H1 (cell line): ENCODE measurements around the gene MBP. TPM values are rescaled to one million over a fixed set of nuclear protein-coding genes. Genes with fewer than 3 reads are reported as not detected.

ENCODE experiments used
- CTCF ChIA-PET: fragments of 300-600 bp; sonication (Branson Sonifier 250); formaldehyde crosslinking; loops from one replicate; lab custom pipeline; 2021; ENCODE audit not compliant: partially characterized antibody; lab: Charles Lee
- POLR2A ChIA-PET: fragments of 300-600 bp; sonication (Branson Sonifier 250); formaldehyde crosslinking; loops from one replicate; lab custom pipeline; 2021; ENCODE audit warnings: inconsistent platforms; ENCODE audit not compliant: partially characterized antibody; lab: Charles Lee
- DNase-seq, 2 experiments: peaks; one replicate each; pipeline versions ENCODE4 v3.0.0 to v3.0.0-alpha.2; 2010 to 2022; ENCODE audit warnings: low spot score in 2 of 2, low read depth in 1 of 2, mixed read lengths in 1 of 2
- FAIRE-seq: peaks from 2 replicates; lab custom pipeline; 2011; peaks lifted over from hg19 to GRCh38; lab: Jason Lieb, UNC
- H2AFZ ChIP-seq: 2 replicates; pipeline ENCODE4 v1.8.1; 2012; ENCODE audit warnings: low read length, inconsistent platforms
- H2AK5ac ChIP-seq: 2 replicates; pipeline ENCODE4 v1.6.1; 2013; ENCODE audit warnings: low read depth, low read length
- H2BK120ac ChIP-seq: replicated peaks from 2 replicates; pipeline ENCODE3; 2013; ENCODE audit warnings: low read depth, low read length, inconsistent platforms
- H2BK12ac ChIP-seq: 2 replicates; pipeline ENCODE4 v1.6.1; 2013; ENCODE audit warnings: low read depth, low read length
- H2BK15ac ChIP-seq: 2 replicates; pipeline ENCODE4 v1.6.1; 2013; ENCODE audit warnings: low read length
- H2BK20ac ChIP-seq: 2 replicates; pipeline ENCODE4 v1.6.1; 2013; ENCODE audit warnings: low read length
- H2BK5ac ChIP-seq: 2 replicates; pipeline ENCODE4 v1.6.1; 2013; ENCODE audit warnings: low read depth, low read length
- H3K14ac ChIP-seq: 2 replicates; pipeline ENCODE4 v1.6.1; 2013; ENCODE audit warnings: inconsistent platforms; ENCODE audit not compliant: insufficient read length
- H3K18ac ChIP-seq: 2 replicates; pipeline ENCODE4 v1.6.1; 2013; ENCODE audit warnings: low read length; ENCODE audit errors: extremely low read depth
- H3K23ac ChIP-seq: 2 replicates; pipeline ENCODE4 v1.6.1; 2013; ENCODE audit warnings: inconsistent platforms; ENCODE audit not compliant: insufficient read length
- H3K23me2 ChIP-seq: 2 replicates; pipeline ENCODE4 v1.6.1; 2013; ENCODE audit warnings: low read depth, low read length
- H3K27ac ChIP-seq: 2 replicates; pipeline ENCODE4 v1.6.1; 2011; ENCODE audit warnings: low read depth, low read length, inconsistent platforms
- H3K27me3 ChIP-seq, 4 experiments: replicated peaks in 1 of 4; 1 replicate in 1 of 4; 2 replicates in 3 of 4; pipeline versions ENCODE4 v1.6.1 to v1.8.1; 2011 to 2013; ENCODE audit warnings: low read length in 3 of 4, mild to moderate bottlenecking in 3 of 4, inconsistent platforms in 2 of 4, mixed read lengths in 2 of 4, moderate library complexity in 1 of 4; ENCODE audit not compliant: control insufficient read depth in 3 of 4, insufficient read depth in 3 of 4; ENCODE audit errors: extremely low read depth in 1 of 4
- H3K36me3 ChIP-seq, 4 experiments: 2 replicates each; pipeline versions ENCODE4 v1.6.1 to v1.8.1; 2011 to 2013; ENCODE audit warnings: mild to moderate bottlenecking in 4 of 4, low read length in 3 of 4, moderate library complexity in 2 of 4, control low read depth in 1 of 4, inconsistent platforms in 1 of 4; ENCODE audit not compliant: insufficient read depth in 4 of 4, control insufficient read depth in 2 of 4
- H3K4ac ChIP-seq: replicated peaks from 2 replicates; pipeline ENCODE3; 2013; ENCODE audit warnings: low read length, low read depth, mixed read lengths, inconsistent platforms; ENCODE audit not compliant: insufficient read length
- H3K4me1 ChIP-seq, 4 experiments: replicated peaks in 1 of 4; 1 replicate in 1 of 4; 2 replicates in 3 of 4; pipeline versions ENCODE4 v1.6.1 to v1.8.1; 2011 to 2013; ENCODE audit warnings: low read length in 3 of 4, inconsistent platforms in 2 of 4, mixed read lengths in 1 of 4; ENCODE audit not compliant: insufficient read depth in 4 of 4, control insufficient read depth in 3 of 4
- H3K4me2 ChIP-seq, 2 experiments: 2 replicates each; pipeline versions ENCODE4 v1.6.1 to v1.8.1; 2011 to 2013; ENCODE audit warnings: low read depth in 2 of 2, low read length in 2 of 2, control low read depth in 1 of 2, inconsistent platforms in 1 of 2, mild to moderate bottlenecking in 1 of 2; ENCODE audit not compliant: insufficient read depth in 1 of 2
- H3K4me3 ChIP-seq, 4 experiments: fragments of 200-600, 300-600 bp in 1 of 4; sonication (generic), shearing (Covaris generic), sonication (Bioruptor Twin) in 1 of 4; 2 replicates each; pipeline versions ENCODE4 v1.5.1 to v1.8.1; 2011 to 2016; ENCODE audit warnings: low read length in 4 of 4, low read depth in 3 of 4, control low read depth in 2 of 4, inconsistent platforms in 2 of 4, mild to moderate bottlenecking in 2 of 4, mixed read lengths in 1 of 4, moderate library complexity in 1 of 4; ENCODE audit not compliant: insufficient read depth in 2 of 4; ENCODE audit errors: extremely low read depth in 1 of 4
- H3K56ac ChIP-seq: replicated peaks from 2 replicates; pipeline ENCODE3; 2013; ENCODE audit warnings: low read depth, mild to moderate bottlenecking, mixed read lengths, low read length, inconsistent platforms; ENCODE audit not compliant: insufficient read length
- H3K79me1 ChIP-seq: 2 replicates; pipeline ENCODE4 v1.6.1; 2013; ENCODE audit warnings: low read depth, low read length, control low read depth
- H3K79me2 ChIP-seq, 2 experiments: 2 replicates each; pipeline versions ENCODE4 v1.6.1 to v1.8.1; 2012 to 2013; ENCODE audit warnings: low read length in 2 of 2, mild to moderate bottlenecking in 2 of 2, inconsistent platforms in 1 of 2; ENCODE audit not compliant: insufficient read depth in 2 of 2, control insufficient read depth in 1 of 2
- H3K9ac ChIP-seq, 4 experiments: replicated peaks in 1 of 4; 1 replicate in 1 of 4; 2 replicates in 3 of 4; pipeline versions ENCODE4 v1.6.1 to v1.8.1; 2011 to 2013; ENCODE audit warnings: low read depth in 3 of 4, low read length in 3 of 4, control low read depth in 2 of 4, mild to moderate bottlenecking in 2 of 4, moderate library complexity in 2 of 4, inconsistent platforms in 1 of 4; ENCODE audit errors: extremely low read depth in 1 of 4
- H3K9me3 ChIP-seq, 2 experiments: 2 replicates each; pipeline versions ENCODE4 v1.6.1 to v1.8.1; 2012 to 2013; ENCODE audit warnings: mild to moderate bottlenecking in 2 of 2, moderate library complexity in 2 of 2, control low read depth in 1 of 2, inconsistent platforms in 1 of 2, low read depth in 1 of 2, low read length in 1 of 2, mixed read lengths in 1 of 2; ENCODE audit not compliant: insufficient read depth in 2 of 2
- H4K20me1 ChIP-seq, 2 experiments: replicated peaks in 1 of 2; 2 replicates each; pipeline versions ENCODE3 to v1.8.1; 2011 to 2013; ENCODE audit warnings: inconsistent platforms in 2 of 2, low read length in 2 of 2, mild to moderate bottlenecking in 1 of 2; ENCODE audit not compliant: insufficient read depth in 2 of 2, control insufficient read depth in 1 of 2
- H4K5ac ChIP-seq: 2 replicates; pipeline ENCODE4 v1.6.1; 2013; ENCODE audit warnings: low read length, low read depth, mixed read lengths, inconsistent platforms; ENCODE audit not compliant: insufficient read length
- H4K8ac ChIP-seq: 2 replicates; pipeline ENCODE4 v1.8.0; 2013; ENCODE audit warnings: mild to moderate bottlenecking, moderate library complexity, low read length, inconsistent platforms; ENCODE audit not compliant: insufficient read depth; ENCODE audit errors: extremely low read depth
- H4K91ac ChIP-seq: replicated peaks from 2 replicates; pipeline ENCODE3; 2013; ENCODE audit warnings: low read length, mixed read lengths, inconsistent platforms; ENCODE audit not compliant: insufficient read length
- CBX5 ChIP-seq: fragments of 300-800, 300-1000 bp; sonication (generic); IDR thresholded peaks from 2 replicates; pipeline ENCODE4 v1.7.1; 2016; ENCODE audit warnings: antibody characterized with exemption, low read length, low read depth
- CBX8 ChIP-seq: fragments of 300-800, 300-1000 bp; sonication (generic); IDR thresholded peaks from 2 replicates; pipeline ENCODE4 v1.7.1; 2016; ENCODE audit warnings: low read depth, low read length, borderline replicate concordance
- E2F6 ChIP-seq: IDR thresholded peaks from 2 replicates; pipeline ENCODE4 v1.6.1; 2012; ENCODE audit warnings: inconsistent platforms
- EGR1 ChIP-seq: IDR thresholded peaks from 2 replicates; pipeline ENCODE4 v1.6.1; 2011; ENCODE audit warnings: low read depth, low read length, borderline replicate concordance
- GTF2F1 ChIP-seq: IDR thresholded peaks from 2 replicates; pipeline ENCODE4 v1.6.1; 2012; ENCODE audit warnings: low read depth, low read length, improper control_type of control experiment, borderline replicate concordance
- HDAC6 ChIP-seq: IDR thresholded peaks from one replicate; pipeline ENCODE4 v1.7.1; 2012; ENCODE audit warnings: low read depth, mild to moderate bottlenecking, inconsistent platforms, low read length, moderate library complexity
- JUND ChIP-seq: IDR thresholded peaks from 2 replicates; pipeline ENCODE4 v1.6.1; 2011; ENCODE audit warnings: mild to moderate bottlenecking, improper control_type of control experiment, low read length
- KDM1A ChIP-seq: fragments of 200-600, 300-600 bp; sonication (generic); IDR thresholded peaks from 2 replicates; pipeline ENCODE4 v1.7.1; 2016; ENCODE audit warnings: mild to moderate bottlenecking, low read length, borderline replicate concordance
- NRF1 ChIP-seq: IDR thresholded peaks from 2 replicates; pipeline ENCODE4 v1.6.1; 2011; ENCODE audit warnings: mild to moderate bottlenecking, low read depth, low read length, improper control_type of control experiment
- POLR2A ChIP-seq, 2 experiments: IDR thresholded peaks; 1 replicate in 1 of 2; 2 replicates in 1 of 2; pipeline ENCODE4 v1.6.1; 2011; ENCODE audit warnings: low read depth in 2 of 2, low read length in 2 of 2, mild to moderate bottlenecking in 2 of 2; ENCODE audit errors: control extremely low read depth in 1 of 2
- RFX5 ChIP-seq: IDR thresholded peaks from 2 replicates; pipeline ENCODE4 v1.6.1; 2011; ENCODE audit warnings: low read depth, low read length, improper control_type of control experiment, borderline replicate concordance
- SIN3A ChIP-seq, 2 experiments: IDR thresholded peaks in 1 of 2; conservative IDR thresholded peaks in 1 of 2; 2 replicates each; pipeline ENCODE4 v1.6.1; 2011 to 2012; ENCODE audit warnings: low read length in 2 of 2, improper control_type of control experiment in 1 of 2, low read depth in 1 of 2, mild to moderate bottlenecking in 1 of 2
- SP2 ChIP-seq: IDR thresholded peaks from 2 replicates; pipeline ENCODE4 v1.6.1; 2012; ENCODE audit warnings: mild to moderate bottlenecking, low read length, inconsistent platforms
- TBP ChIP-seq: IDR thresholded peaks from 2 replicates; pipeline ENCODE4 v1.6.1; 2011; ENCODE audit warnings: low read depth, low read length, improper control_type of control experiment
- YY1 ChIP-seq: IDR thresholded peaks from 2 replicates; pipeline ENCODE4 v1.6.1; 2011; ENCODE audit warnings: low read depth, mild to moderate bottlenecking, low read length
- WGBS, 2 experiments: shearing (Covaris generic) in 1 of 2; methylation state at CpG; one replicate each; pipeline versions ENCODE4 v1.1.6 to v1.1.7; 2013 to 2015; ENCODE audit warnings: low lambda C conversion rate in 2 of 2, mixed read lengths in 2 of 2, inconsistent platforms in 1 of 2, low coverage in 1 of 2, missing lambda C conversion rate in 1 of 2; ENCODE audit not compliant: insufficient replicate concordance in 2 of 2, insufficient coverage in 1 of 2, insufficient read length in 1 of 2; ENCODE audit errors: extremely low coverage in 1 of 2, missing lambda C conversion rate in 1 of 2; 5-methylcytosine and 5-hydroxymethylcytosine counted together
- polyA plus RNA-seq, 7 experiments: library from polyadenylated mRNA; depleted of rRNA in 3 of 7; stranded (reverse) in 5 of 7; unstranded in 2 of 7; fragments of >200 nt in 5 of 7; fragments of 200-250 nt in 2 of 7; gene quantifications; 1 replicate in 5 of 7; 2 replicates in 1 of 7; 4 replicates in 1 of 7; pipeline versions ENCODE4 v1.2.1 to v1.2.3, GENCODE V29; 2011 to 2013; ENCODE audit warnings: missing spikeins in 2 of 7, mixed read lengths in 2 of 7
- total RNA-seq: library from RNA; stranded (reverse); fragmentation: NEBNext Ultra II Directional; extraction: Animal tissue kit (Norgen Biotek cat#: 25700); gene quantifications from 2 replicates; pipeline ENCODE4 v1.2.1, GENCODE V29; 2021

The MBP gene
- total and polyA plus RNA-seq, 2 of the 8 experiments (the other 6 are each of a cell fraction or from before 2014, with no cell fraction given) = 7.7 to 19.2 TPM

DNA sequence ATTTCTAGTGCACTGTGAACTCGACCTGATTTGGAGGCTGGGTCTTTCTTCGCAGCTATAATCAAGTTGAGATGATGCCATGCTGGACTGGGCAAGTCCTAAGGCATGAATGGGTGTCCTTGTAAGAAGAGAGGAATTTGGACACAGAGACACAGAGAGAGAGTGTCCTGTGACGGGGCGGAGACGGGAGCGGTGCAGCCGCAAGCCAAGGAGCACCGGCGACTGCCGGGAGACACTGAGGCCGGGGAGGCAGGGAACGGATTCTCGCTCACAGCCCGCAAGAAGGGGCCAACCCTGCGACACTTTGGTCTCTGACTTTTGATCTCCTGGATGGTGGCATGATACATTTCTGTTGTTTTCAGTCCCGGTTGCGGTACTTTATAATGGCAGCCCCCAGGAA, 22.4 kb upstream of the MBP start:
- H4K91ac ChIP-seq = no peak overlapping the region
- no peak overlapping the region for H3K4me3 ChIP-seq
- WGBS, 2 experiments = 72% methylated on average over 17 of the region's 17 CpGs; no CpG with 5 or more reads in 1 of the 2 experiments
- no peaks in the 10 kb centered on the region for H3K79me1 ChIP-seq
- no peaks in the 10 kb centered on the region for H3K79me2 ChIP-seq
- no peak overlapping the region for H2BK12ac ChIP-seq
- H3K27me3 ChIP-seq = no peaks in the 10 kb centered on the region
- ChIA-PET POLR2A (no interaction called here), CTCF (interaction anchor here (0.6 to 0.8 kb wide), 3 partner anchors 13 to 31 kb away, joined by 3 to 4 read pairs (median 3); no protein-coding TSS in a partner anchor)
- H3K18ac ChIP-seq = no peak overlapping the region
- H3K36me3 ChIP-seq = no peaks in the 10 kb centered on the region
- H3K9ac ChIP-seq = no peak overlapping the region
- H2BK15ac ChIP-seq = peak overlapping the region; percentile 72; the same call in 1 of the 2 replicates
- H2BK120ac ChIP-seq = no peak overlapping the region
- H2BK5ac ChIP-seq = no peak overlapping the region
- no peak overlapping the region for H3K4ac ChIP-seq
- no peak for FAIRE-seq
- H2AK5ac ChIP-seq = no peak overlapping the region
- H2AFZ ChIP-seq = no peak overlapping the region
- H3K27ac ChIP-seq = no peak overlapping the region
- H3K23ac ChIP-seq = no peak overlapping the region
- no peak overlapping the region for H4K5ac ChIP-seq
- no peak overlapping the region for H2BK20ac ChIP-seq
- no peak overlapping the region for H4K8ac ChIP-seq
- H3K9me3 ChIP-seq = peaks cover 0 to 6% of the 10 kb centered on the region in 2 experiments; a peak in 1 of 4 replicates
- H3K56ac ChIP-seq = no peak overlapping the region
- H3K4me2 ChIP-seq = no peak overlapping the region
- H3K23me2 ChIP-seq = no peaks in the 10 kb centered on the region
- H4K20me1 ChIP-seq = no peaks in the 10 kb centered on the region
- no peak for DNase-seq
- H3K4me1 ChIP-seq = peaks cover 0 to 2% (median under 1%) of the 10 kb centered on the region in 4 experiments; a peak in 3 of 7 replicates
- H3K14ac ChIP-seq = no peak overlapping the region
- TF ChIP-seq NRF1 (no peak), RFX5 (no peak), YY1 (no peak), E2F6 (no peak), POLR2A (IDR thresholded peaks at IDR 0.05; ENCODE audit: control extremely low read depth in 1 of 2, low read depth in 2 of 2, low read length in 2 of 2) (no peak), JUND (no peak), TBP (no peak), KDM1A (no peak), SP2 (no peak), CBX5 (no peak), EGR1 (no peak), HDAC6 (no peak), CBX8 (no peak), GTF2F1 (no peak), SIN3A (conservative IDR thresholded peaks at IDR 0.05 in 1 of 2, IDR thresholded peaks at IDR 0.05 in 1 of 2; ENCODE audit: low read depth in 1 of 2, low read length in 2 of 2) (no peak)
